Tibial artery (tissue), 4 donors: ENCODE results near the gene TLR2.

Source experiments
- DNase-seq, 2 donors: peaks; one replicate each; pipeline ENCODE4 v3.0.0-alpha.2; 2019
- H3K27ac ChIP-seq, 2 donors: fragments of 200-600 bp; sonication (generic) in 1 of 2; 1 replicate in 1 of 2; 2 replicates in 1 of 2; pipeline ENCODE4 v1.5.1; 2018 to 2019; ENCODE audit warnings: mild to moderate bottlenecking in 1 of 2
- H3K27me3 ChIP-seq, 2 donors: fragments of 200-600 bp; sonication (generic) in 1 of 2; one replicate each; pipeline versions ENCODE4 v1.5.1 to v1.6.0; 2016 to 2019
- H3K36me3 ChIP-seq, 3 donors: fragments of 200-600 bp; sonication (generic) in 2 of 3; one replicate each; pipeline ENCODE4 v1.5.1; 2016 to 2019; ENCODE audit warnings: mild to moderate bottlenecking in 2 of 3
- H3K4me1 ChIP-seq, 4 donors: fragments of 200-600 bp; sonication (generic) in 2 of 4; 1 replicate in 3 of 4; 2 replicates in 1 of 4; pipeline ENCODE4 v1.5.1; 2016 to 2019
- H3K4me3 ChIP-seq, 2 donors: fragments of 200-600 bp; sonication (generic) in 1 of 2; 1 replicate in 1 of 2; 2 replicates in 1 of 2; pipeline ENCODE4 v1.5.1; 2018 to 2019; ENCODE audit warnings: mild to moderate bottlenecking in 2 of 2
- H3K9me3 ChIP-seq, 3 donors: fragments of 200-600 bp; sonication (generic) in 1 of 3; one replicate each; pipeline ENCODE4 v1.5.1; 2016 to 2019
- intact Hi-C: fragments of 100-400 bp; cut with DNase I; formaldehyde crosslinking; loops from one replicate; pipeline ENCODE4 v1.15.0; 2023; ENCODE audit warnings: low total_unique reads
- TF ChIP-seq, protein P1 (sequence below), 2 experiments: fragments of 200-600 bp in 1 of 2; fragments of 450-650 bp in 1 of 2; IDR thresholded peaks; one replicate each; pipeline ENCODE4 v1.5.1; 2017 to 2019; ENCODE audit warnings: antibody characterized with exemption in 2 of 2, mild to moderate bottlenecking in 1 of 2, moderate library complexity in 1 of 2

Gene TLR2

DNA sequence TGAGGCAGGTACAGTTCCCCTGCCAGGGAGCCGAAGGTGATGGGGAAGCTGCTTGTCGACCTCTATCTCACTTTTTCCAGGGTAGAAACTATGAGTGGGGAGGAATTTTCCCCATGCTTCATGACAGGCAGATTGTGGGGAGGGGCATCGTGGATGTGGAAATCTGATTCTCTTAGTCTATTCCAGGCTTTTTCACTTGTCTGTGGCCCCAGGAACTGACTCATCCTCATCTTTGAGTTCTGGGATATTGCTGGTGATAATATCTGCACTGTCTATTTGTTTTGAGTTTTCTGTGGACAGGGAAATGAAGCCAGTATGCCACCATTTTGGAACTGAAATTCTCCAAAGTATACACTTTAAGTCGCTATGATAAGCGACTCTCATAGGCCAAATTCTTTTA lies 7.6 kb upstream of the TLR2 start:
- intact Hi-C loops, result no loop called here
- TF ChIP-seq, protein P1, sequence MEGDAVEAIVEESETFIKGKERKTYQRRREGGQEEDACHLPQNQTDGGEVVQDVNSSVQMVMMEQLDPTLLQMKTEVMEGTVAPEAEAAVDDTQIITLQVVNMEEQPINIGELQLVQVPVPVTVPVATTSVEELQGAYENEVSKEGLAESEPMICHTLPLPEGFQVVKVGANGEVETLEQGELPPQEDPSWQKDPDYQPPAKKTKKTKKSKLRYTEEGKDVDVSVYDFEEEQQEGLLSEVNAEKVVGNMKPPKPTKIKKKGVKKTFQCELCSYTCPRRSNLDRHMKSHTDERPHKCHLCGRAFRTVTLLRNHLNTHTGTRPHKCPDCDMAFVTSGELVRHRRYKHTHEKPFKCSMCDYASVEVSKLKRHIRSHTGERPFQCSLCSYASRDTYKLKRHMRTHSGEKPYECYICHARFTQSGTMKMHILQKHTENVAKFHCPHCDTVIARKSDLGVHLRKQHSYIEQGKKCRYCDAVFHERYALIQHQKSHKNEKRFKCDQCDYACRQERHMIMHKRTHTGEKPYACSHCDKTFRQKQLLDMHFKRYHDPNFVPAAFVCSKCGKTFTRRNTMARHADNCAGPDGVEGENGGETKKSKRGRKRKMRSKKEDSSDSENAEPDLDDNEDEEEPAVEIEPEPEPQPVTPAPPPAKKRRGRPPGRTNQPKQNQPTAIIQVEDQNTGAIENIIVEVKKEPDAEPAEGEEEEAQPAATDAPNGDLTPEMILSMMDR (IDR thresholded peaks at IDR 0.05), result no peak
- H3K4me3 ChIP-seq, result no peak overlapping the region
- no peak for DNase-seq
- H3K9me3 ChIP-seq, result no peaks in the 10 kb centered on the region
- H3K4me1 ChIP-seq, result peaks cover 0 to 27% (median 11%) of the 10 kb centered on the region in 4 donors
- H3K27me3 ChIP-seq, result no peaks in the 10 kb centered on the region
- H3K27ac ChIP-seq, result peak overlapping the region in 1 of 2 donors; percentile 38
- H3K36me3 ChIP-seq, result no peaks in the 10 kb centered on the region

DNA sequence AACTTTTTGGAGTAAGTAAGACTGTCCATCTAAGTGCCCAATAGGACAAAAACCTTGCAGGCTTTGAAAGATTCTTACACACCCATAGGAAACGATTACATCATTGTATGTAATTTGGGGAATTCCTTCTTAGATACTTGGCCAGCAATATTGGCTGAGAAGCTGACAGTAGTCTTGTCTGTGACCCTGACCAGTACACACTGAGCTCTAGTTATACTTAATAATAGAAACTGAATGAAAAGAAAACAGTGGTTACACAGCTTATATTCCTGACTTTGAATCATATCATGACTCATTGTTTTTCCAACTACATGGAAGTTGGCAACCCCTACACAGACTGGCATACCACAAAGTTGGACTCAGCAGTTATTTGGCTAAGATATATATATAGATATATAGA lies 7.1 kb upstream of the TLR2 start:
- Histone ChIP-seq H3K4me1 (peaks cover 0 to 27% (median 11%) of the 10 kb centered on the region in 4 donors), H3K27ac (peak overlapping the region; percentile 38 to 50), H3K36me3 (no peaks in the 10 kb centered on the region), H3K9me3 (no peaks in the 10 kb centered on the region), H3K4me3 (no peak overlapping the region), H3K27me3 (no peaks in the 10 kb centered on the region)
- TF ChIP-seq, protein P1 (IDR thresholded peaks at IDR 0.05), result no peak
- intact Hi-C loops, result no loop called here
- DNase-seq, result no peak

- peaks cover 0 to 38% (median 16%) of the 10 kb centered on the region in 4 donors for H3K4me1 ChIP-seq
- H3K27me3 ChIP-seq, result no peaks in the 10 kb centered on the region
- no peaks in the 10 kb centered on the region for H3K36me3 ChIP-seq
- no peak overlapping the region for H3K27ac ChIP-seq
- no peak for DNase-seq
- intact Hi-C loops, result no loop called here
- no peak overlapping the region for H3K4me3 ChIP-seq
- TF ChIP-seq, protein P1 (IDR thresholded peaks at IDR 0.05), result no peak
- H3K9me3 ChIP-seq, result no peaks in the 10 kb centered on the region
These were observed 4.6 kb upstream of the TLR2 start for GRCh38 chr4:153679486-153679885.

DNA sequence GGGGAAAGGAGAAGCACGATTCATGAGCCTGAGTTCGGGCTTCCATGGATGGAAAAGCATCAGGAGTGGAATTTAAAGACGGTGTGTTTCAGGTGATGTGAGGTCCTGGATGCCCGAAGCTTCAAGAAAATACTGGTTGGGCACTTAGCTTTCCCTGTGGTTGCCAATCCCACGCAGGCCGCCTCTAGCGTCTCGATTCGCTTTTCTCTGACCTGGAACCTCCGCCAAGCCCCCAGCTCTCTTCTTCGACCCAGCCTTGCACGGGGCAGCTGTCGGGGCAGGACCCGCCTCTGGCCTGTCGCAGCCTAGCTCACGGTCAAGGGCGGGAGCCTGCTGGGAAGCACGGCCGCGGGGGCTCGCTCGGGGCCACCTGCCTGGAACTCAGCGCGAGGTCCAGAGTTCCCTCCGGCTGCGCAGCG lies 308 bp upstream of the TLR2 start:
- TF ChIP-seq, protein P1 (IDR thresholded peaks at IDR 0.05), result no peak
- Histone ChIP-seq H3K27ac (peak overlapping the region; percentile 70 to 77), H3K4me3 (peak overlapping the region; percentile 82 to 92), H3K36me3 (peaks cover 5 to 11% (median 10%) of the 10 kb centered on the region in 3 donors), H3K4me1 (peaks cover 0 to 22% (median 9%) of the 10 kb centered on the region in 4 donors), H3K27me3 (no peaks in the 10 kb centered on the region), H3K9me3 (peaks cover 0 to 10% (median 5%) of the 10 kb centered on the region in 3 donors)
- DNase-seq, result no peak
- intact Hi-C loops, result no loop called here

- no peaks in the 10 kb centered on the region for H3K27me3 ChIP-seq
- peak overlapping the region; percentile 82 to 92 for H3K4me3 ChIP-seq
- TF ChIP-seq, protein P1 (IDR thresholded peaks at IDR 0.05), result no peak
- peaks cover 0 to 22% (median 9%) of the 10 kb centered on the region in 4 donors for H3K4me1 ChIP-seq
- H3K27ac ChIP-seq, result peak overlapping the region; percentile 70 to 77
- H3K36me3 ChIP-seq, result peaks cover 10 to 23% (median 20%) of the 10 kb centered on the region in 3 donors
- intact Hi-C loops, result no loop called here
- no peak for DNase-seq
- H3K9me3 ChIP-seq, result peaks cover 0 to 15% (median 6%) of the 10 kb centered on the region in 3 donors
These were observed 891 bp downstream of the TLR2 start for GRCh38 chr4:153684971-153685371.

- H3K27ac ChIP-seq, result no peak overlapping the region
- H3K36me3 ChIP-seq, result no peaks in the 10 kb centered on the region
- H3K4me3 ChIP-seq, result no peak overlapping the region
- DNase-seq, result no peak
- H3K9me3 ChIP-seq, result no peaks in the 10 kb centered on the region
- intact Hi-C loops, result no loop called here
- H3K4me1 ChIP-seq, result no peaks in the 10 kb centered on the region
- TF ChIP-seq, protein P1 (IDR thresholded peaks at IDR 0.05), result no peak
- H3K27me3 ChIP-seq, result no peaks in the 10 kb centered on the region
These were observed 20.4 kb downstream of the TLR2 start for GRCh38 chr4:153704522-153704921.
